Stimulated activated CD4-positive, alpha-beta T cell treated with anti-CD3 and anti-CD28 coated beads, TNF-alpha, amount 100 ng/mL, for 48 hours (primary cell): Measurements from ENCODE around the gene SEH1L.

Experiments used
- DNase-seq, 3 donors: peaks; one replicate each; pipeline ENCODE4 v3.0.0-alpha.2; 2020; ENCODE audit warnings: low read depth in 3 of 3

Gene SEH1L

DNA sequence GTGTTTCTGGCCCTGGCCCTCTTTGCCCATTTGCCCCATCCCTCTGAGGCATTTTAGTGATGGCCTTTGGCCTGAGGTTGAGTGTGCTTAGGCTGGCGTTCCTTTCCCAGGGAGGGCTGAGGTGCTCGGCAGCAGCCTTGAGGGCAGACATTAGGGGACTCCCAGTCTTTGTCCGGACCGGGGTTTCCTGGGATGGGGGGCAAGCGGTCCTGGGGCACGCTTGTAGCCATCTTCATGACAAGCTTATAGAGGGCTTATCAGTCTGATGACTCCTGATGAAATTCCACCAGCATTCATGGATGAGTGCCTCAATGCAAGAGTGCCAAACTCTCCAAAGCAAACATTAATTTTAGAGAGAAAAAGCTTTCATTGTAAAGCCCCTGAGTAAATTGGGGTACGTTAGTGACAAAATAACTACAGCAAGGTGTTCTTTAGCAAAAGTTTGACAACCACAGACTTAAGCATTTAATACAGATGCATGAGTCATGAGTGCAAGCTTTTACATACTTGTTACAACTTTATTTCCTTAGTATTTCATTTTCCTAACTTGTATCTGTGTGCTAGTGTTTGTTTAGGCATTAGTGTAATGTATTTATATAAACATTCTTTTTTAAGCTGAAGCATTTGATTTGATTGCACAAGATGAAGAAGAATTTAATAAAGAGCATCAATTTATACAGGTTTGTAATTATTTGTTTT, 89.0 kb downstream of the SEH1L start:
- DNase-seq: no peak
